ENCODE data around the gene GPR17. TPM values are rescaled to one million over a fixed set of nuclear protein-coding genes. Genes with fewer than 3 reads are reported as not detected.

Gene GPR17
- total and polyA plus RNA-seq, 9 of the 15 experiments (the other 6 are each of a cell fraction or from before 2014, with no cell fraction given): not detected

DNA sequence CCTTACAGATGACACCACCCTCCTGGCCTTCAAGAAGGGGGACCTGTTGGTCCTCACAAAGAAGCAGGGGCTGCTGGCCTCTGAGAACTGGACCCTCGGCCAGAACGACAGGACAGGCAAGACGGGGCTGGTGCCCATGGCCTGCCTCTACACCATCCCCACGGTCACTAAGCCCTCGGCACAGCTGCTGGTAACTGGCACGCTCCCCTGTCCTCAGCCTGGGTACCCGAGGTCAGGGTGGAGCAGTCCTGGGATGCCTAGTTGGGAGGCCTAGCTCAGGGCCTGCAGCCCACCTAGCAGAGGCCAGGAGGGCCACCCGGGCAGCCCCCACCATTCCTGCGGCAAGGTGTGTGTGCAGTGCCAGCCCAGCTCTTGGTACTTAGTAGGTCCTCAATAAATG lies 16.3 kb upstream of the GPR17 start:
- H3K9me1 ChIP-seq (ENCODE audit: control insufficient read depth, insufficient read depth, low read length): no peaks in the 10 kb centered on the region
- H3K79me2 ChIP-seq (ENCODE audit: control insufficient read depth, insufficient read depth, low read length): no peaks in the 10 kb centered on the region
- peaks cover 4% of the 10 kb centered on the region; the same call in 1 of the 2 replicates for H4K20me1 ChIP-seq (replicated peaks; ENCODE audit: control insufficient read depth, insufficient read depth, low read length)
- H3K27ac ChIP-seq (ENCODE audit: extremely low read depth, low read depth, low read length): no peak overlapping the region
- ChIA-PET POLR2A (no interaction called here), CTCF (ENCODE audit: low intra/inter-chr PET ratio) (no interaction called here)
- DNase-seq (ENCODE audit: extremely low read depth in 1 of 4, low spot score in 3 of 4): no peak
- no peaks in the 10 kb centered on the region for H3K9me3 ChIP-seq (replicated peaks; ENCODE audit: control insufficient read depth, insufficient read depth, low read depth, low read length)
- peaks cover 27 to 92% of the 10 kb centered on the region in 2 experiments; a peak in 4 of 5 replicates for H3K27me3 ChIP-seq (ENCODE audit: control insufficient read depth in 2 of 2, insufficient read depth in 2 of 2, low read length in 2 of 2)
- BruUV-seq (replicated peaks): no TSS peak
- H2AFZ ChIP-seq (ENCODE audit: low read depth, low read length): no peak overlapping the region
- H3K36me3 ChIP-seq (ENCODE audit: control insufficient read depth, insufficient read depth, low read length): no peaks in the 10 kb centered on the region
- WGBS (ENCODE audit: insufficient coverage, low coverage, missing lambda C conversion rate): under 1% methylated on average over 9 of the region's 9 CpGs
- H3K9ac ChIP-seq (ENCODE audit: insufficient read depth in 1 of 2, low read depth in 2 of 2, low read length in 2 of 2): no peak overlapping the region; a peak in 1 of 4 replicates
- peak; percentile 49; the same call in 1 of the 2 replicates for TF ChIP-seq ZKSCAN1 (IDR thresholded peaks at IDR 0.05; ENCODE audit: low read depth, low read length)
- TF ChIP-seq, protein P1, sequence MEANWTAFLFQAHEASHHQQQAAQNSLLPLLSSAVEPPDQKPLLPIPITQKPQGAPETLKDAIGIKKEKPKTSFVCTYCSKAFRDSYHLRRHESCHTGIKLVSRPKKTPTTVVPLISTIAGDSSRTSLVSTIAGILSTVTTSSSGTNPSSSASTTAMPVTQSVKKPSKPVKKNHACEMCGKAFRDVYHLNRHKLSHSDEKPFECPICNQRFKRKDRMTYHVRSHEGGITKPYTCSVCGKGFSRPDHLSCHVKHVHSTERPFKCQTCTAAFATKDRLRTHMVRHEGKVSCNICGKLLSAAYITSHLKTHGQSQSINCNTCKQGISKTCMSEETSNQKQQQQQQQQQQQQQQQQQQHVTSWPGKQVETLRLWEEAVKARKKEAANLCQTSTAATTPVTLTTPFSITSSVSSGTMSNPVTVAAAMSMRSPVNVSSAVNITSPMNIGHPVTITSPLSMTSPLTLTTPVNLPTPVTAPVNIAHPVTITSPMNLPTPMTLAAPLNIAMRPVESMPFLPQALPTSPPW (CRISPR knock-in tag; IDR thresholded peaks at IDR 0.05): no peak
- ATAC-seq: no peak
- H3K4me2 ChIP-seq (ENCODE audit: insufficient read depth, low read length): no peak overlapping the region
- no peak for FAIRE-seq
- H3K4me1 ChIP-seq (replicated peaks in 1 of 2; ENCODE audit: control insufficient read depth in 2 of 2, insufficient read depth in 2 of 2, low read length in 2 of 2): peaks cover 0 to 46% of the 10 kb centered on the region in 2 experiments; a peak in 2 of 5 replicates
- in situ Hi-C loops (cut with MboI) (no loop called here), intact Hi-C loops (cut with micrococcal nuclease) (no loop called here)
- H3K4me3 ChIP-seq: no peak overlapping the region

DNA sequence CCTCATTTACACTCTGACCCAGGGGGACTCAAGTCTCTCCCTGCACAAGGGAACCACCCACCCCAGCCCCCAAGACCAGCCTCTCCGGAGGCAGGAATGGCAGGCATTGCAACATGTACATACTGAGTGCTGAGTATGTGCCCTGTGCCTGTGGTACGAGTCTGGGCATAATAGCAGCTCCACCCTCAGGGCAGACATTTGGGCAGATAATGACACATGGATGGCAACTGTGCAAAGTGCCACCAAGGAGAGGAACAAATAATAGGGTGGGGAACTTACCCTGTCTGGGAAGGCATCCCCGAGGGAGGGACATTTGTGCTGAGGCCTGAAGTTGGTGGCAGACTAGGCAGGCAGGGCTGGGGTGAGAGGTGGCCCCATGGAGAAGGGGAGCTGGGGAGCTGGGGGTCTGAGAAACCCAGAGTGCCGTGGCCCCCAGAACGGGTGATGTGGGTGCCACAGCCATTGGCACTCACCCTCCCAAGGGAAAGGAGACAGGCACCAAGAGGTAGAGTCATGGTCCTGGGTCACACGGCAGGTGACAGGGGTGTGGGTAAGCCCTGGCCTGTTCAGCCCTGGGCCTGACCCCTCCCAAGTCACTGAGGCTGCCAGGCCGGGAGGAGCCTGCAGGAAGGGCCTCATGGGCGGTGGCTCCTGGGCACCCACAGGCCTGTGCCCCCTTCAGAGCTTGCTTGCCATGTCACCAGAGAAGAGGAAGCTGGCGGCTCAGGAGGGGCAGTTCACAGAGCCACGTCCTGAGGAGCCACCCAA lies 15.7 kb upstream of the GPR17 start:
- Histone ChIP-seq H3K9me1 (ENCODE audit: control insufficient read depth, insufficient read depth, low read length) (no peaks in the 10 kb centered on the region), H3K4me2 (ENCODE audit: insufficient read depth, low read length) (no peak overlapping the region), H3K9me3 (replicated peaks; ENCODE audit: control insufficient read depth, insufficient read depth, low read depth, low read length) (no peaks in the 10 kb centered on the region), H2AFZ (ENCODE audit: low read depth, low read length) (no peak overlapping the region), H3K27ac (ENCODE audit: extremely low read depth, low read depth, low read length) (no peak overlapping the region), H4K20me1 (replicated peaks; ENCODE audit: control insufficient read depth, insufficient read depth, low read length) (peaks cover 4% of the 10 kb centered on the region; the same call in 1 of the 2 replicates), H3K4me1 (replicated peaks in 1 of 2; ENCODE audit: control insufficient read depth in 2 of 2, insufficient read depth in 2 of 2, low read length in 2 of 2) (peaks cover 0 to 46% of the 10 kb centered on the region in 2 experiments; a peak in 2 of 5 replicates), H3K36me3 (ENCODE audit: control insufficient read depth, insufficient read depth, low read length) (no peaks in the 10 kb centered on the region), H3K27me3 (ENCODE audit: control insufficient read depth in 2 of 2, insufficient read depth in 2 of 2, low read length in 2 of 2) (peaks cover 25 to 86% of the 10 kb centered on the region in 2 experiments; a peak in 4 of 5 replicates), H3K4me3 (no peak overlapping the region), H3K9ac (ENCODE audit: insufficient read depth in 1 of 2, low read depth in 2 of 2, low read length in 2 of 2) (no peak overlapping the region), H3K79me2 (ENCODE audit: control insufficient read depth, insufficient read depth, low read length) (no peaks in the 10 kb centered on the region)
- 4% methylated on average over 8 of the region's 10 CpGs for WGBS (ENCODE audit: insufficient coverage, low coverage, missing lambda C conversion rate)
- intact Hi-C loops (cut with micrococcal nuclease) (no loop called here), in situ Hi-C loops (cut with MboI) (no loop called here)
- DNase-seq (ENCODE audit: extremely low read depth in 1 of 4, low spot score in 3 of 4) (no peak), ATAC-seq (no peak), FAIRE-seq (no peak)
- ChIA-PET POLR2A (interaction anchor here (1.0 kb wide), 1 partner anchor 19 kb away, joined by 3 read pairs; no protein-coding TSS in a partner anchor), CTCF (ENCODE audit: low intra/inter-chr PET ratio) (no interaction called here)
- no TSS peak for BruUV-seq (replicated peaks)
- TF ChIP-seq XRCC3 (IDR thresholded peaks at IDR 0.05) (no peak), ZC3H11A (IDR thresholded peaks at IDR 0.05; ENCODE audit: low read depth, low read length) (no peak), ETS2 (tag; IDR thresholded peaks at IDR 0.05; ENCODE audit: borderline replicate concordance, poor library complexity, severe bottlenecking) (no peak)
- TF ChIP-seq, protein P2, sequence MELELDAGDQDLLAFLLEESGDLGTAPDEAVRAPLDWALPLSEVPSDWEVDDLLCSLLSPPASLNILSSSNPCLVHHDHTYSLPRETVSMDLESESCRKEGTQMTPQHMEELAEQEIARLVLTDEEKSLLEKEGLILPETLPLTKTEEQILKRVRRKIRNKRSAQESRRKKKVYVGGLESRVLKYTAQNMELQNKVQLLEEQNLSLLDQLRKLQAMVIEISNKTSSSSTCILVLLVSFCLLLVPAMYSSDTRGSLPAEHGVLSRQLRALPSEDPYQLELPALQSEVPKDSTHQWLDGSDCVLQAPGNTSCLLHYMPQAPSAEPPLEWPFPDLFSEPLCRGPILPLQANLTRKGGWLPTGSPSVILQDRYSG (tag; conservative IDR thresholded peaks at IDR 0.05; ENCODE audit: low read depth): no peak
- TF ChIP-seq, protein P3, sequence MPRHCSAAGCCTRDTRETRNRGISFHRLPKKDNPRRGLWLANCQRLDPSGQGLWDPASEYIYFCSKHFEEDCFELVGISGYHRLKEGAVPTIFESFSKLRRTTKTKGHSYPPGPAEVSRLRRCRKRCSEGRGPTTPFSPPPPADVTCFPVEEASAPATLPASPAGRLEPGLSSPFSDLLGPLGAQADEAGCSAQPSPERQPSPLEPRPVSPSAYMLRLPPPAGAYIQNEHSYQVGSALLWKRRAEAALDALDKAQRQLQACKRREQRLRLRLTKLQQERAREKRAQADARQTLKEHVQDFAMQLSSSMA (CRISPR knock-in tag; IDR thresholded peaks at IDR 0.05): no peak
- TF ChIP-seq, protein P4, sequence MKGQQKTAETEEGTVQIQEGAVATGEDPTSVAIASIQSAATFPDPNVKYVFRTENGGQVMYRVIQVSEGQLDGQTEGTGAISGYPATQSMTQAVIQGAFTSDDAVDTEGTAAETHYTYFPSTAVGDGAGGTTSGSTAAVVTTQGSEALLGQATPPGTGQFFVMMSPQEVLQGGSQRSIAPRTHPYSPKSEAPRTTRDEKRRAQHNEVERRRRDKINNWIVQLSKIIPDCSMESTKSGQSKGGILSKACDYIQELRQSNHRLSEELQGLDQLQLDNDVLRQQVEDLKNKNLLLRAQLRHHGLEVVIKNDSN (CRISPR knock-in tag; IDR thresholded peaks at IDR 0.05): no peak
- TF ChIP-seq, protein P5, sequence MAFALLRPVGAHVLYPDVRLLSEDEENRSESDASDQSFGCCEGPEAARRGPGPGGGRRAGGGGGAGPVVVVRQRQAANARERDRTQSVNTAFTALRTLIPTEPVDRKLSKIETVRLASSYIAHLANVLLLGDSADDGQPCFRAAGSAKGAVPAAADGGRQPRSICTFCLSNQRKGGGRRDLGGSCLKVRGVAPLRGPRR (CRISPR knock-in tag; IDR thresholded peaks at IDR 0.05): no peak

All from K562 (cell line).